Parathyroid adenoma (tissue), 2 donors: ENCODE data around the gene HDDC3.

Experiments used
- H2AFZ ChIP-seq: fragments of 300-600 bp; sonication (generic); one replicate; pipeline ENCODE4 v1.7.0; 2017; ENCODE audit warnings: antibody characterized with exemption, mild to moderate bottlenecking
- H3K27ac ChIP-seq: fragments of 300-600 bp; sonication (generic); one replicate; pipeline ENCODE4 v1.7.0; 2017
- H3K27me3 ChIP-seq: fragments of 300-600 bp; sonication (generic); one replicate; pipeline ENCODE4 v1.7.0; 2017; ENCODE audit warnings: low read length; ENCODE audit not compliant: control insufficient read depth, insufficient read depth
- H3K36me3 ChIP-seq: fragments of 300-600 bp; sonication (generic); one replicate; pipeline ENCODE4 v1.7.0; 2017; ENCODE audit warnings: low read length; ENCODE audit not compliant: control insufficient read depth, insufficient read depth
- H3K4me1 ChIP-seq: fragments of 300-600 bp; sonication (generic); one replicate; pipeline ENCODE4 v1.7.0; 2017; ENCODE audit warnings: control low read depth
- H3K4me2 ChIP-seq: fragments of 300-600 bp; sonication (generic); one replicate; pipeline ENCODE4 v1.7.0; 2017; ENCODE audit warnings: low read length
- H3K4me3 ChIP-seq: fragments of 300-600 bp; sonication (generic); one replicate; pipeline ENCODE4 v1.7.0; 2017; ENCODE audit warnings: low read depth, low read length
- H3K79me2 ChIP-seq: fragments of 300-600 bp; sonication (generic); one replicate; pipeline ENCODE4 v1.7.0; 2017; ENCODE audit warnings: control low read depth
- H3K9ac ChIP-seq: fragments of 300-600 bp; sonication (generic); one replicate; pipeline ENCODE4 v1.7.0; 2017; ENCODE audit warnings: mild to moderate bottlenecking
- H3K9me3 ChIP-seq: fragments of 300-600 bp; sonication (generic); one replicate; pipeline ENCODE4 v1.7.0; 2017; ENCODE audit warnings: low read length; ENCODE audit not compliant: control insufficient read depth
- CTCF ChIP-seq: fragments of 300-600 bp; sonication (generic); IDR thresholded peaks from one replicate; pipeline ENCODE4 v1.7.0; 2017; ENCODE audit warnings: antibody characterized with exemption, mild to moderate bottlenecking
- donor health status: primary hyperparathyroidism.

The HDDC3 gene

DNA sequence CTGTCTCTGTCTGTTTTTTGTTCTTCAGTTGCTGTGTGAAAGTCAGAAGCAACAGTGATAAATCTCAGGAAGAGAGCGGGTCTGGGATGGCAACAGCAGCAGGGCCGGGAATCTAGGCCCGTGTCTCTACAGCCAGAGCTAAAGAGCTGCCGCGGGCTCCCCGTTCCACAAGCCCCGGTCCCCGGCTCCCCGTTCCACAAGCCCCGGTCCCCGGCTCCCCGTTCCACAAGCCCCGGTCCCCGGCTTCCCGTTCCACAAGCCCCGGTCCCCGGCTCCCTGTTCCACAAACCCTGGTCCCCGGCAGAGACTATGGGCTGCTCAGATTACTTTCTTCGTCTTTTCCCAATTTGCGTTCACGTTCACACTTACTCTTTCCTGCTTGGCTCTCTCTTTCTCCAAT is 41.9 kb upstream of the HDDC3 start:
- no peak for TF ChIP-seq CTCF

DNA sequence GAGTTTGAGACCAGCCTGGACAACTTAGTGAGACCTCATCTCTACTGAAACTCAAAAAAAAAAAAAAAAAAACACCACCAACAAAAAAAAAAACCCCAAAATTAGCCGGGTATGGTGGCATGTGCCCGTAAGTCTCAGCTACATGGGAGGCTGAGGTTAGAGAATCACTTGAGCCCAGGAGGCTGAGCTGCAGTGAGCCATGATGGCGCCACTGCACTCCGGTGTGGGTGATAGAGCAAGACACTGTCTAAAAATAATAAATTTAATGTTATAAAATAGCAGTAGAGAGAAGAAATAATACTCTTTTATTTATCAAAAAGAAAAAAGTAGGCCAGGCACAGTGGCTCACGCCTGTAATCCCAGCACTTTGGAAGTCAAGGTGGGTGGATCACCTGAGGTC is 39.8 kb upstream of the HDDC3 start:
- H3K27me3 ChIP-seq: no peaks in the 10 kb centered on the region
- no peak overlapping the region for H3K9ac ChIP-seq
- no peaks in the 10 kb centered on the region for H3K79me2 ChIP-seq
- no peak for TF ChIP-seq CTCF
- no peak overlapping the region for H3K4me2 ChIP-seq
- H3K27ac ChIP-seq: no peak overlapping the region
- no peak overlapping the region for H3K4me3 ChIP-seq
- H3K9me3 ChIP-seq: no peaks in the 10 kb centered on the region
- no peak overlapping the region for H2AFZ ChIP-seq
- no peaks in the 10 kb centered on the region for H3K36me3 ChIP-seq
- no peaks in the 10 kb centered on the region for H3K4me1 ChIP-seq

More for the DNA sequence above, 41.9 kb upstream of the HDDC3 start:
- no peak overlapping the region for H2AFZ ChIP-seq
- no peaks in the 10 kb centered on the region for H3K36me3 ChIP-seq
- H3K9ac ChIP-seq: no peak overlapping the region
- no peak overlapping the region for H3K27ac ChIP-seq
- no peaks in the 10 kb centered on the region for H3K9me3 ChIP-seq
- no peak overlapping the region for H3K4me3 ChIP-seq
- H3K27me3 ChIP-seq: no peaks in the 10 kb centered on the region
- no peaks in the 10 kb centered on the region for H3K79me2 ChIP-seq
- no peak overlapping the region for H3K4me2 ChIP-seq
- no peaks in the 10 kb centered on the region for H3K4me1 ChIP-seq

DNA sequence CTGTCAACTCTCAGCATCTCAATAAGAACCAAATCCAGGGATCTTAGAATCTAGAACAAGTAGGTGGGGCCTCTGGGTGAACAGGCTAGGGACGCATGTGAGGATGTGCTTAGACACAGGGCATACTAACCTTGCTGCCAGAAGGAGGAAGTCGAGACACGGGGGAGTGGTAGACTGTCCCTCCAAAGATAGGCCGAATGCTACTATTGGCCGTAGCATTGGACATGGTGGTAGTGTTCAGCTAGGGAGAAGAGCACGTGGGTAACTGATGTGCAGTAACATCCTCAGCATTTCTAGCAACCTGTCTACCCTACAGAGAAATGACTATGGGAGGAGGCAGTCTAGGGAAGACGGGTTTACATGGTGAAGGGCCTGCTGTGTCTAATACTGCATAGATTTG is 37.9 kb upstream of the HDDC3 start:
- H3K4me3 ChIP-seq: no peak overlapping the region
- no peaks in the 10 kb centered on the region for H3K27me3 ChIP-seq
- H3K9ac ChIP-seq: no peak overlapping the region
- no peak overlapping the region for H3K27ac ChIP-seq
- no peaks in the 10 kb centered on the region for H3K4me1 ChIP-seq
- no peak overlapping the region for H2AFZ ChIP-seq
- no peaks in the 10 kb centered on the region for H3K9me3 ChIP-seq
- no peak overlapping the region for H3K4me2 ChIP-seq
- no peak for TF ChIP-seq CTCF
- no peaks in the 10 kb centered on the region for H3K36me3 ChIP-seq
- no peaks in the 10 kb centered on the region for H3K79me2 ChIP-seq

DNA sequence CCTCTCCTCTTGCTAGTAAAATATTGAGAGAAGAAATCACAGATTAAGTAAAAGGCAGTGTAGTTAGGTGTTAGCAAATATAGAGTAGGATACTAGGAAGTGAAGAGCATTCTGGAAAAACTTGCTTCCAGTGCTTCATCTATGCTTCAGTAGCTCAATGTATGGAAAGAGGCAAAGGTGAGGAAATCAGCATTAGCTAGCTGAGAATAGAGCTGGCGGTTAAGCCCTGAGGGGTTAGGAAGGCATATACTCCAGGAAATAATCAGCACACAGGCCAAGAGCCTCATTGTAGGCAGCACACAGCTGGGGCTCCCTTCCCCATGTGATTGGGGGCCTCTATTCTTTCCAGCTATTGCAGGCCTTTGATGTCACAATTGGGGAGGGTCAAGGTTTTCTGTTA is 36.1 kb upstream of the HDDC3 start:
- no peak overlapping the region for H3K9ac ChIP-seq
- H3K79me2 ChIP-seq: no peaks in the 10 kb centered on the region
- no peaks in the 10 kb centered on the region for H3K27me3 ChIP-seq
- H3K9me3 ChIP-seq: no peaks in the 10 kb centered on the region
- H3K4me3 ChIP-seq: no peak overlapping the region
- no peaks in the 10 kb centered on the region for H3K36me3 ChIP-seq
- H2AFZ ChIP-seq: no peak overlapping the region
- H3K4me1 ChIP-seq: no peaks in the 10 kb centered on the region
- H3K27ac ChIP-seq: no peak overlapping the region
- no peak for TF ChIP-seq CTCF
- no peak overlapping the region for H3K4me2 ChIP-seq

GRCh38 chr15:90967206-90967605 is 34.9 kb upstream of the HDDC3 start:
- H3K27me3 ChIP-seq: no peaks in the 10 kb centered on the region
- no peak overlapping the region for H3K4me3 ChIP-seq
- no peak overlapping the region for H2AFZ ChIP-seq
- H3K27ac ChIP-seq: no peak overlapping the region
- H3K4me2 ChIP-seq: no peak overlapping the region
- H3K9ac ChIP-seq: no peak overlapping the region
- TF ChIP-seq CTCF: no peak
- H3K9me3 ChIP-seq: no peaks in the 10 kb centered on the region
- H3K36me3 ChIP-seq: no peaks in the 10 kb centered on the region
- no peaks in the 10 kb centered on the region for H3K79me2 ChIP-seq
- H3K4me1 ChIP-seq: no peaks in the 10 kb centered on the region
